Activated CD4-positive, alpha-beta T cell treated with anti-CD3 and anti-CD28 coated beads, Interleukin-2, amount 50 U/mL, for 1 hour (primary cell): ENCODE measurements around the gene PNLIPRP1.

Source experiments
- DNase-seq: peaks from one replicate; pipeline ENCODE4 v3.0.0-alpha.2; 2020

Gene PNLIPRP1

GRCh38 chr10:116632596-116633215 lies 41.9 kb downstream of the PNLIPRP1 start:
- DNase-seq, result no peak

- no peak for DNase-seq
Measured at GRCh38 chr10:116633216-116633600, 42.4 kb downstream of the PNLIPRP1 start.

DNA sequence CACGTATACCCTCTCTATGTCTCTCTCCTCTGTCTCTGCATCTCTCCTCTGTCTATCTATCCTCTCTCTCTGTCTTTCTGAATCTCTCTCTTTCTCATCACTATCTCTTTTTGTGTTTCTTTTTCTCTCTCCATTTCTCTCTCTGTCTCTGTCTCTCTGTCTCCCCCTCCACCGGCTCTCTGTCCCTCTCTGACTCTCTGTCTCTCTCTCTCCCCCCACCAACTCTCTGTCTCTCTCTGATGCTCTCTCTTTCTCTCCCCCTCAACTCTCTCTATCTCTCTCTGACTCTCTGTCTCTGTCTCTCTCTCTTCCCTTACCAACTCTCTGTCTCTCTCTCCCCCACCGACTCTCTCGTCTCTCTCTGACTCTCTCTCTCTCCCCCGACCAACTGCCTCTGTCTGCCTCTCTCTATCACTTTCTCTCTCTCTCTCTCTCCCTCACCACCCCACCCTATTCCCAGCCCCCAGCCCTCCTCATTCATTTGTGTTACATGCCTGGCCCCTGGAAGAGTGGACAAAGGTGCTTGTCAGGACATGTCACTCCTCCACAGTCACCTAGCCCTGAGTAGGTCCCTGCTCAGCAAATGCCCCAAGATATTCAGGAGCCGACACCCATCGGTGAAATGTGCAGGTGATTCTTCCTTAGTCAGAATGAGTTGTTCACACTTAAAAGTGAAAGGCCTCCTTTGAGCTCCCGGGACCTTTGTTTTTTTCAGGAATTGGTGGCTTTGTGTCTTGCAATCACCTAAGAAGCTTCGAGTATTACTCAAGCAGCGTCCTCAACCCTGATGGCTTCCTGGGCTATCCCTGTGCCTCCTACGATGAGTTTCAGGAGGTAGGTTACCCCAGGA lies 43.6 kb downstream of the PNLIPRP1 start:
- DNase-seq, result no peak

GRCh38 chr10:116636385-116636784 lies 45.6 kb downstream of the PNLIPRP1 start:
- no peak for DNase-seq

DNA sequence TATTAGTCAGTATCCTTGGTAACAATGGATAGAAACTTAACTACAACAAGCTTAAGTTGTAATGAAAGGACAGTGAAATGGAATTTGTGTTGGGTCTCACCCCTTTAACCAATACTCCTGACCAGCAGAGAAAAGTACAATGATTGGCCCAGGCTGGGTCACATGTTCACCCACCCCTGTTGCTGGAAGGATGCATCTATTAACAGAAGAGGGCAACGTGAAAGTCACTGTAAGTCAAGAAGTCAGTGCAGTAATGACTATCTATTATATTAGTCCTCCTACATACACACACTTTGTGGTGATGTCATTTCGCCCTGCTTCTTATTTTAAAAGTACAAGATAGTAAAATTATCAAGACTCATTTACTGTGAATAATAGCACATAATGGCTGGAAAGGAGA lies 46.2 kb downstream of the PNLIPRP1 start:
- DNase-seq, result no peak

DNA sequence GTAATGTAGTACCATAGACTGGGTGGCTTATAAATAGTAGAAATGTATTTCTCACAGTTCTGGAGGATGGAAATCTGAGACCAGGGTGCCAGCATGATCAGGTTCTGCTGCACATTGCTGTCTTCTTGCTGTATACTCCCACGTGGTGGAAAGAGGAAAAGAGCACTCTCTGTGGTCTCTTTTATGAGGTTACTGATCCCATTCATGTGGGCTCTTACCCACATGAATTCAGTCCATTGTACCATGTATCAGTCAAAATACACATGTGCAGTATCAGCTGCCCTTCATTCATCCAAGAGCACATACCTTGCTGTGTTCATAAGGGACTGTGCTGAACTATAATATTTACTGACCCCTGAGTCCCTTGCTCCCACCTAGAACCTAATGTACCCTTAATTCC lies 47.1 kb downstream of the PNLIPRP1 start:
- DNase-seq, result no peak

- no peak for DNase-seq
Measured at GRCh38 chr10:116646502-116646901, 55.7 kb downstream of the PNLIPRP1 start.

DNA sequence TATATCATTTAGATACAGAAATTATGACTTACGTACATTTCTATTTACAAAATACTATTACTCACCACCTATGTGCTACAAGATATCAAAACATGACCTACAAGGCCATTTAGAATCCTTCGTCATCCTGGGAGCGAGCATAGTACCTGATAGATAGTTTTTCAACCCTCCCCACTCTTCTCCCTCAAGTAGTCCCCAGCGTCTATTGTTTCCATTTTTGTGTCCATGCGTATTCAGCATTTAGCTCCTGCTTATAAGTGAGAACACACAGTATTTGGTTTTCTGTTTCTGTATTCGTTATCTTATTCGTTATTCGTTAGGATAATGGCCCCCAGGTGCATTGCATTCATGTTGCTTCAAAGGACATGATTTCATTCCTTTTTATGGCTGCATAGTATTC lies 58.1 kb downstream of the PNLIPRP1 start:
- no peak for DNase-seq

DNA sequence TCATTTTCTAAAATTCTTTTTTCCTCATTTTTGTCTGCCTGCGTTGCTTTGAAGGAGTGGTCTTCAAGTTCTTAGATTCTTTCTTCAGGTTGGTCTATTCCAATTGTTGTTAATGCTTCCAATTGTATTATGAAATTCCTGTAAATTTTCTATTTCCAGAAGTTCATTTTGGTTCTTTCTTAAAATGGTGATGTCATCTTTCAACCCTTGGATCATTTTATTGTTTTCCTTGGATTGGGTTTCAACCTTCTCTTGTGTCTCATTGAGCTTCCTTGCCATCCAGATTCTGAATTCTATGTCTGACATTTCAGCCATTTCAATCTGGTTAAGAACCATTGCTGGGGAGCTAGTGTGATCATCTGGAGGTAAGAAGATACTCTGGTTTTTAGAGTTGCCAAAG lies 63.1 kb downstream of the PNLIPRP1 start:
- no peak for DNase-seq

DNA sequence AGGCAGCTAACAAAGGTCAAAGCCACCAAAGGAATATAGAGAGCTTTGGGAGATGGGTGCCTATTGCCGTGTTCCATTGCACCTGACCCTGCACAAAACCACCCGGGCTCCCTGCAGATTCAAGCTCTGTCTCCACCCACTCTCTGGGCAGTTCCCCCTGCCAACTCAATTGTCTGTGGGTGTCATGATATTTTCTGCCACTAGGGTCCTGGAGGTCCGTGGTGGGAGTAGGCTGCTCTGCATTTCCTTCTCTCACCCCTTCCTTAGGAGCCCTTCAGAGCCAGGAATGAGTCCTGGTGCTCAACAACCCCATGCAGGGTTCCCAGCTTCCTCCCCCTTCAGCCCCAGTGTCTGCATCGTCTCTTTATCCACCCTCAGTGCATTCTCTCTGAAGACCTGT lies 64.1 kb downstream of the PNLIPRP1 start:
- no peak for DNase-seq

DNA sequence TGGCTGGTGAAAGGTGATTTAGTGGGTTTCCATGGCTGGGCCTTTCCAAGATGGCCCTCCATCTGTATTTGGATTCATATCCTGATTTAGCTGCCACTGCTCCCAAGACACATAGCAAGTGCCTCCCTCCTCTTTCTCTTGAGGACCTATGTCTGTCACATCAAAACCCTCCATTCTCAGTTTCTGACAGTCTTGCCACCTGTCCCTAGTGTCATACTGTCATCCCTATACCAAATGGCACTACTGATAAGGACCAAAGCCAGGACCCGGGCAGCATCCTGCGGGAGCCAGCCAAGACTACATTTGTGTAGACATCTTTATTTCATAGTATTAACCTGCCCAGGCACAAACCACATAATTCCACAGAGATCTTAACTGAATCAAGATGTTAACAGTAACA lies 64.8 kb downstream of the PNLIPRP1 start:
- no peak for DNase-seq

DNA sequence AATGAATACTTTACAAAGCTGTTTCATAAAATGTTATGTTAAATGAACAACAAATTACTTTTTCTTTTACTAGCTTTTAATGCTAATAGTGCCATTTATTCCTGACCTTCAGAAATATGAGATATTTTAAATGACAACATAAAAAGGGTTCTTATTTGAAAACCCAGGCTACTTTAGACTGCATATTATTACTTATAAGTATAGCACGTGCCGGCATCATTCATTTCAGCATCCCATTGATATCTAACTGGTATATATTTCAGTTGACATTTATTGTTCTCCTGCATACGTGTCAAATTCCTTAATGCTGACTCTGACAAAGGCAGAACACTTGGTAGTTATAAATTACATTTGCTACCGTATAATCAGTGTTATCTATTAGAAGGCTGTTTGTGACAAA lies 65.3 kb downstream of the PNLIPRP1 start:
- no peak for DNase-seq

DNA sequence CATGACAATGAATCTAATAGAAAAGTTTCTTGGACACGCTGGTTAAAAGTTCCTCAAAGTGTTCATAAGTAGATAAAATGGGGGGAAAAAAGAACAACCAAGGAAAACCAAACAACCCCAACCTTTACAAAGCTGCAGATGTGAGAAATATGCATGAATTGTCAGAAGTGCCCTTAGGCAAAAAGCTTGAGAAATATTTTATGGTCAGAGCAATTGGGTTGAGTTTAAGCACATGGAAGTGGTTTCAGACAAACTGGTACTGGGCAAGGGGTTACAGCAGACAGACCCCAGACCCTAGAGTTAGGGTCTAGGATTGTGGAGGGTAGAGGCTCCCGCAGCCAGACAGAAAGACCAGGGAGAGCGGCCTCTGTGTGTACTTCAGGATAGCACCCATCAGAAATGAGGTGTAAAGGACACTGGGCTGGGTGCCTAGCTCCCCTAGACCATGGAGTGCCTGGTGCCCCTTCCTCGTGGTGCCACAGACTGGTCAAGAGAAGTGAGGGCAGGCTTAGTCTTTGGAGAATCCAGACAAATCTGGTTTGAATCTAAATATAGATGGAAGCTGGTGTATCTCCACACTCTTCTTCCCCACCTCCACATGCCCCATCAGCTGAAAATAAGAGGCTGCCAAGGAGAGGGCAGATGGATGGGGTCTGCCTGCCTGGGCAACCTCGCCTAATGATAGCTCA lies 67.2 kb downstream of the PNLIPRP1 start:
- DNase-seq, result no peak
